Activated CD4-positive, alpha-beta T cell treated with anti-CD3 and anti-CD28 coated beads, Interleukin-2, amount 10 ng/mL, durations not matched to agents 7 days and 5 days (primary cell): ENCODE data around the gene KRT17. TPM values are rescaled to one million over a fixed set of nuclear protein-coding genes. Genes with fewer than 3 reads are reported as not detected.
A peak's percentile ranks its signal among the peaks of the same experiment; 100 is the strongest.
"Not testable (repeated sequence)": the region's sequence is repeated elsewhere in the genome, so short reads cannot be mapped to it uniquely, and the experiment has no call there.

ENCODE experiments used
- CTCF ChIA-PET: fragments of 350-600 bp; sonication (Branson Sonifier 250); formaldehyde crosslinking; loops from one replicate; lab custom pipeline; 2021; ENCODE audit warnings: antibody characterized with exemption; lab: Charles Lee
- POLR2A ChIA-PET: fragments of 350-600 bp; sonication (Branson Sonifier 250); formaldehyde crosslinking; loops from one replicate; lab custom pipeline; 2021; ENCODE audit warnings: antibody characterized with exemption; lab: Charles Lee
- DNase-seq: peaks from one replicate; pipeline ENCODE4 v3.0.0-alpha.2; 2020
- H3K27ac Mint-ChIP-seq: one replicate; pipeline ENCODE4 v1.8.0; 2021; ENCODE audit warnings: mild to moderate bottlenecking, moderate library complexity, mixed read lengths
- H3K27me3 Mint-ChIP-seq: one replicate; pipeline ENCODE4 v1.8.0; 2021; ENCODE audit warnings: mixed read lengths
- H3K36me3 Mint-ChIP-seq: one replicate; pipeline ENCODE4 v1.8.0; 2021; ENCODE audit warnings: low read depth, mixed read lengths
- H3K4me1 Mint-ChIP-seq: one replicate; pipeline ENCODE4 v1.8.0; 2021; ENCODE audit warnings: mixed read lengths
- H3K4me3 Mint-ChIP-seq: one replicate; pipeline ENCODE4 v1.8.0; 2021; ENCODE audit warnings: mild to moderate bottlenecking, moderate library complexity, mixed read lengths
- H3K9me3 Mint-ChIP-seq: one replicate; pipeline ENCODE4 v1.8.0; 2021; ENCODE audit warnings: mixed read lengths
- total RNA-seq, 2 experiments: library from RNA; stranded (reverse); gene quantifications; one replicate each; pipeline ENCODE4 v1.2.3, GENCODE V29; 2021

The KRT17 gene
- total RNA-seq, 2 experiments from 2014 or later, result 0.25 TPM; not detected in 1

DNA sequence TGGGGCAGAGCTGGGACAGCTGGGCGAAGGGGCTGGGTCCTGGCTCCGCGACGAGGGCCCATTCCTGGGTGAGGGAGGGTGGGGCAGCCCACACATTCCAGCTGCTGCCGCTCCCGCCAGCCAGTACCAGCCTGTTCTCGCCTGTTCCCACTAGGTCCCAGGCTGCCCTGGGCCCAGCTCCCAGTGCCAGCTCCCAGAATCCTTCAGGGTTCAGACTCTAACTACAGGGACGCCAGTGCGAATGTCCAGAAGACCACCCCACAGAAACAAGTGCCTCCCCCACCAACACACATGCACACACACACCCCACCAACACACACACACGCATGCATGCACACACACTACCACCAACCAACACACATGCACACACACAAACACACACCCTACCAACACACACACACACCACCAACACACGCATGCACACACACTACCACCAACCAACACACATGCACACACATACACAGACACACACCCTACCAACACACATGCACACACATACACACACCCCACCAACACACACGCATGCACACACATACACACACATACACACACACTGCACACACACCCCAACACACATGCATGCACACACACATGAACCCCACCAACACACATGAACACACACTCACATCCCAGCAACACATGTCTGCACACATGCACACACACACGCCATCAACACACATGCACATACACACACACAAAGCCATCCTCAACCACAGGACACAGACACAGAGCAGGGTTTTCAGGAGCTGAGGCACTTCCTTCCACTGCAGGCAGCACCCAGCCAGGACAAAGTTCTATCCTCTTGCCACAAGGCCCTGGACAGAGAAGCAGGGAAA lies 27.5 kb upstream of the KRT17 start:
- Mint-ChIP-seq H3K36me3 (no peaks in the 10 kb centered on the region), H3K4me1 (peaks cover 10% of the 10 kb centered on the region), H3K27ac (no peak overlapping the region), H3K4me3 (no peak overlapping the region), H3K27me3 (no peaks in the 10 kb centered on the region), H3K9me3 (no peaks in the 10 kb centered on the region)
- ChIA-PET CTCF (interaction anchor here (1.2 to 8.1 kb wide), 4 partner anchors 12 to 103 kb away, joined by 3 to 235 read pairs (median 32); no protein-coding TSS in a partner anchor), POLR2A (no interaction called here)
- no peak for DNase-seq

GRCh38 chr17:41650794-41651624 lies 26.6 kb upstream of the KRT17 start:
- H3K4me1 Mint-ChIP-seq, result peaks cover 10% of the 10 kb centered on the region
- CTCF ChIA-PET, result interaction anchor here (0.7 to 8.1 kb wide), 3 partner anchors 13 to 110 kb away, joined by 3 to 235 read pairs (median 52); no protein-coding TSS in a partner anchor

DNA sequence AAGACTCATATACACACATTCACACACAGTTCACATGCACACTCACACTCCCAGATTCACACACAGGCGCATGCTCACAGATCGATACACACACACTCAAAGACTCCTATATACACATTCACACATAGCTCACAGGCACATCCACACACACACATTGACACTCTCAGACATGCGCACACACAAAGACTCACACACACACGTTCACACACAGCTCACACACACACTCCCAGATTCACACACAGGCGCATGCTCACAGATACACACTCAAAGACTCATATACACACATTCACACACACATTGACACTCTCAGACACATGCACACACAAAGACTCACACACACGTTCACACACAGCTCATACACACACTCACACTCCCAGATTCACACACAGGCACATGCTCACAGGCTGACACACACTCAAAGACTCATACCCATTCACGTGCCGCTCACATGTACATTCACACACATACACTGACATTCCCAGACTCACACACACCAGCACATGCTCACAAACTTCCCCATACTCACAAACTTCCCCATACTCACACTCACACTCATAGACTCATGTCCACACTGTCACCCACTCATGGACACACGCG lies 25.6 kb upstream of the KRT17 start:
- DNase-seq, result no peak
- ChIA-PET POLR2A (no interaction called here), CTCF (interaction anchor here (1.7 to 8.1 kb wide), 3 partner anchors 14 to 101 kb away, joined by 5 to 235 read pairs (median 52); no protein-coding TSS in a partner anchor)
- Mint-ChIP-seq H3K4me1 (peaks cover 10% of the 10 kb centered on the region), H3K4me3 (no peak overlapping the region), H3K9me3 (no peaks in the 10 kb centered on the region), H3K27ac (no peak overlapping the region), H3K27me3 (no peaks in the 10 kb centered on the region), H3K36me3 (no peaks in the 10 kb centered on the region)

More at GRCh38 chr17:41650794-41651624, 26.6 kb upstream of the KRT17 start:
- no peaks in the 10 kb centered on the region for H3K27me3 Mint-ChIP-seq
- no peak for DNase-seq
- no peaks in the 10 kb centered on the region for H3K9me3 Mint-ChIP-seq
- H3K36me3 Mint-ChIP-seq, result no peaks in the 10 kb centered on the region
- no peak overlapping the region for H3K27ac Mint-ChIP-seq
- H3K4me3 Mint-ChIP-seq, result no peak overlapping the region
- POLR2A ChIA-PET, result no interaction called here

GRCh38 chr17:41648411-41649195 lies 24.2 kb upstream of the KRT17 start:
- H3K27ac Mint-ChIP-seq, result peak overlapping the region; percentile 81
- ChIA-PET CTCF (interaction anchor here (0.6 to 8.1 kb wide), 30 partner anchors 9 to 1751 kb away, joined by 3 to 235 read pairs (median 4); partner anchors contain the start of genes KRT12 and KRT17), POLR2A (no interaction called here)
- H3K4me3 Mint-ChIP-seq, result peak overlapping the region; percentile 53
- no peaks in the 10 kb centered on the region for H3K36me3 Mint-ChIP-seq
- H3K4me1 Mint-ChIP-seq, result peaks cover 10% of the 10 kb centered on the region
- no peaks in the 10 kb centered on the region for H3K27me3 Mint-ChIP-seq
- peak; percentile 83 for DNase-seq
- no peaks in the 10 kb centered on the region for H3K9me3 Mint-ChIP-seq

DNA sequence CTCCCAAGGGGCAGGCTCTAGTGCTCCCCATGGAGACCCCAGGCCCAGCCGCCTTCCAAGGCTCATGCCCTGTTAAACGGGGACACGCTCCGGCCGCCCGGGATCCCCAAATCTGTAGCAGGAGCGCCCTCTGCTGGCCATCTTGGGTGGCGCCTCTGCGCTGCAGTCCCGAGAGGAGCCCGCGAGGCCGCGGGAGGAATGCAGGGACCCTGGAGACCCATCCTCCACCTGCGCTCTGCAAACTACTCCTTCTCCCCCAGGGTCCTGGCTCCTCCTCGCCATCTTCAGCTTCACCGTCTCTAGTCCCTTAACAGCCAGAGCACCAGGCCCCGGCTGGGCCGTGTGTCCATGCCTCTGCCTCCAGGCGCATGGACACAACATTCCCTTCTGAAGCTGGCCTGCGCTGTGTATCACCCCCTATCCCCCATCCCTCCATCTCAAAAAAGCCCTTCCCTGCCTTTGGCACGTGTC lies 23.6 kb upstream of the KRT17 start:
- Mint-ChIP-seq H3K4me1 (peaks cover 10% of the 10 kb centered on the region), H3K27me3 (no peaks in the 10 kb centered on the region), H3K9me3 (no peaks in the 10 kb centered on the region), H3K36me3 (no peaks in the 10 kb centered on the region), H3K4me3 (peak overlapping the region; percentile 53), H3K27ac (peak overlapping the region; percentile 48)
- peak; percentile 88 for DNase-seq
- CTCF ChIA-PET, result interaction anchor here (0.6 to 8.1 kb wide), 24 partner anchors 8 to 1752 kb away, joined by 3 to 235 read pairs (median 4); partner anchors contain the start of gene KRT12
- POLR2A ChIA-PET, result no interaction called here

DNA sequence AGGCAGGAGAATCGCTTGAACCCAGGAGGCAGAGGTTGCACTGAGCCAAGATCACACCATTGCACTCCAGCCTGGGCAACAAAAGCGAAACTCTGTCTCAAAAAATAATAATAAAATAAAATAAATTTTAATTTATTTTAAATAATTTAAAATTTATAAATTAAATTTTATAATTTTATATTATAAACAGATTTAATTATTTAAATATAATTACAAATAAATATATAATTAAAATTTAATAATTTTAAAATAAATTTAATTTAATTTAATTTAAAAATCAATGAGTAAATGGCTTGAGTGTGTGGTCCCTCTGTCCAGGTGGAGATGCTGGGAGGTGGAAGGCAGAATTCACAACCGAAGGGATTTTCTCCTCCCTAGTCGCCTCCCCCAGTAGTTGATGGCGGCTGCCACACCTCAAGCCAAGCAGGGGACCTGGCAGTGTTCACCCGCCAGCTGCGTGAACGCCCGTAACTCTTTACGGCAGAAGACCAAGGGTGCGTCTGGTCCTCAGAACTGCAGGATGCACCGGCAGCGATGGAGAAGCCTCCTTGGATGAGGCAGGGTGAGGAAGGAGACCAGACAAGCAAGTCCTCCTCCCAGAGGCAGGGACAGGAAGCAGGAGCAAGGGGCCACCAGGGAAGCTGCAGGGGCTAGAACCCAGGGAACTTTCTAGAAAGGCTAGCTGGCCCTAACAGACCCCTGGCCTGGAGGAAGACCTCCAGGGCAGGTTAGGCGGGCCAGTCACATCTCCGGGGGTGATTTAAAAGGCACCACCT lies 22.9 kb upstream of the KRT17 start:
- H3K27me3 Mint-ChIP-seq, result no peaks in the 10 kb centered on the region
- no peak overlapping the region for H3K4me3 Mint-ChIP-seq
- H3K9me3 Mint-ChIP-seq, result no peaks in the 10 kb centered on the region
- H3K4me1 Mint-ChIP-seq, result peaks cover 10% of the 10 kb centered on the region
- no peaks in the 10 kb centered on the region for H3K36me3 Mint-ChIP-seq
- DNase-seq, result no peak
- H3K27ac Mint-ChIP-seq, result no peak overlapping the region
- CTCF ChIA-PET, result interaction anchor here (1.6 to 8.1 kb wide), 3 partner anchors 17 to 780 kb away, joined by 3 to 235 read pairs (median 52); partner anchors contain the start of gene KRT12
- POLR2A ChIA-PET, result no interaction called here

- H3K9me3 Mint-ChIP-seq, result no peaks in the 10 kb centered on the region
- H3K27ac Mint-ChIP-seq, result no peak overlapping the region
- no peaks in the 10 kb centered on the region for H3K27me3 Mint-ChIP-seq
- DNase-seq, result no peak
- H3K4me1 Mint-ChIP-seq, result no peaks in the 10 kb centered on the region
- H3K4me3 Mint-ChIP-seq, result no peak overlapping the region
- H3K36me3 Mint-ChIP-seq, result no peaks in the 10 kb centered on the region
- POLR2A ChIA-PET, result no interaction called here
- CTCF ChIA-PET, result interaction anchor here (0.6 to 3.4 kb wide), 2 partner anchors 20 to 93 kb away, joined by 4 to 18 read pairs; no protein-coding TSS in a partner anchor
Measured at GRCh38 chr17:41642252-41643156, 18.1 kb upstream of the KRT17 start.

- CTCF ChIA-PET, result interaction anchor here (1.0 to 2.2 kb wide), 3 partner anchors 8 to 25 kb away, joined by 3 to 9 read pairs (median 5); no protein-coding TSS in a partner anchor
- H3K9me3 Mint-ChIP-seq, H3K4me3 Mint-ChIP-seq, H3K36me3 Mint-ChIP-seq, DNase-seq, H3K27ac Mint-ChIP-seq, H3K4me1 Mint-ChIP-seq, H3K27me3 Mint-ChIP-seq, POLR2A ChIA-PET: not testable (repeated sequence)
Measured at GRCh38 chr17:41640596-41640995, 16.2 kb upstream of the KRT17 start.

- POLR2A ChIA-PET, result no interaction called here
- no peak for DNase-seq
- Mint-ChIP-seq H3K4me3 (no peak overlapping the region), H3K36me3 (no peaks in the 10 kb centered on the region), H3K27me3 (no peaks in the 10 kb centered on the region), H3K9me3 (no peaks in the 10 kb centered on the region), H3K27ac (no peak overlapping the region), H3K4me1 (no peaks in the 10 kb centered on the region)
- CTCF ChIA-PET, result interaction anchor here (1.0 to 2.2 kb wide), 3 partner anchors 9 to 26 kb away, joined by 3 to 9 read pairs (median 5); no protein-coding TSS in a partner anchor
Measured at GRCh38 chr17:41639492-41640473, 15.4 kb upstream of the KRT17 start.
